SH-SY5Y (cell line): ENCODE results near the gene SPPL3.

Experiments
- GATA2 ChIP-seq: IDR thresholded peaks from 2 replicates; pipeline ENCODE4 v1.6.1; 2011; ENCODE audit warnings: mild to moderate bottlenecking, low read depth, low read length
- GATA3 ChIP-seq: IDR thresholded peaks from 2 replicates; pipeline ENCODE4 v1.6.1; 2011; ENCODE audit warnings: low read depth, mild to moderate bottlenecking, low read length, moderate library complexity

DNA sequence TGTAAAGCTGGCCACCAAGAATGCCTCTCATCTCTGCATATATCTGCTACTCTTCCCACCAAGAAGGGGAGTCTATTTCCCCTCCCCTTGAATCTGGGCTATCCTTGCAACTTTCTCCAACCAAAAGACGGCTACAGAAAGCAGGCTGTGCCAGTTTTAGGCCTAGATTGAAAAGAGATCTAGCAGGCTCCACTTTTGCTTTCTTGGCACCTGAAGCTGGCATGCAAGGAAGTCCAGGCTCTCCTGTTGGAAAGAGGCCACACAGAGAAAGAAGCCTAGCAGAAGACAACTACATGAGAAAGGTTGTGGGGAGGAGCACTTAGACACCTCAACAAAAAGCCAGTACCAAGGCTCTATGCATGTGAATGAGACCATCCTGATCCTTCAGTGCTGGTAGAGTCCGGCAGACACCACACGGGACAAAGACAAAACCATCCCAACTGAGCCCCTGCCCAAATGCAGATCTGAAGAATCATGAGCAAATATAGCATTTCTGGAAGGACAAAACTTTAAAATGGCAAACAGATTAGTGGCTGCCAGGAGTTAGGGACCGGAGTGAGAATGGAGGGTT lies 68.0 kb downstream of the SPPL3 start:
- no peak for TF ChIP-seq GATA3
- no peak for TF ChIP-seq GATA2
